Measurements from ENCODE around the gene FERD3L.

FERD3L gene

GRCh38 chr7:19111474-19112273 lies 33.5 kb downstream of the FERD3L start:
- Histone ChIP-seq H3K79me2 (ENCODE audit: low read length) (no peaks in the 10 kb centered on the region), H3K36me3 (replicated peaks; ENCODE audit: insufficient read depth, low read length) (no peaks in the 10 kb centered on the region), H3K9me3 (replicated peaks; ENCODE audit: insufficient read depth, low read length) (no peaks in the 10 kb centered on the region), H3K4me2 (ENCODE audit: low read depth, low read length) (no peak overlapping the region), H2AFZ (ENCODE audit: low read length) (no peak overlapping the region), H4K20me1 (ENCODE audit: insufficient read depth, low read length) (no peaks in the 10 kb centered on the region), H3K9me2 (replicated peaks; ENCODE audit: insufficient read depth, low read length) (no peaks in the 10 kb centered on the region), H3K4me1 (ENCODE audit: low read length) (0 out of 2 replicates have a peak, but pooled peaks cover 7% of the 10 kb centered on the region), H3K27ac (ENCODE audit: low read length) (no peak overlapping the region), H3K9ac (ENCODE audit: low read length) (no peak overlapping the region), H3K4me3 (ENCODE audit: low read length) (no peak overlapping the region), H3F3A (ENCODE audit: insufficient read depth, low read length) (no peaks in the 10 kb centered on the region), H3K27me3 (replicated peaks; ENCODE audit: insufficient read depth, low read length) (no peaks in the 10 kb centered on the region; the same call in 1 of the 2 replicates)
- TF ChIP-seq, protein P1, sequence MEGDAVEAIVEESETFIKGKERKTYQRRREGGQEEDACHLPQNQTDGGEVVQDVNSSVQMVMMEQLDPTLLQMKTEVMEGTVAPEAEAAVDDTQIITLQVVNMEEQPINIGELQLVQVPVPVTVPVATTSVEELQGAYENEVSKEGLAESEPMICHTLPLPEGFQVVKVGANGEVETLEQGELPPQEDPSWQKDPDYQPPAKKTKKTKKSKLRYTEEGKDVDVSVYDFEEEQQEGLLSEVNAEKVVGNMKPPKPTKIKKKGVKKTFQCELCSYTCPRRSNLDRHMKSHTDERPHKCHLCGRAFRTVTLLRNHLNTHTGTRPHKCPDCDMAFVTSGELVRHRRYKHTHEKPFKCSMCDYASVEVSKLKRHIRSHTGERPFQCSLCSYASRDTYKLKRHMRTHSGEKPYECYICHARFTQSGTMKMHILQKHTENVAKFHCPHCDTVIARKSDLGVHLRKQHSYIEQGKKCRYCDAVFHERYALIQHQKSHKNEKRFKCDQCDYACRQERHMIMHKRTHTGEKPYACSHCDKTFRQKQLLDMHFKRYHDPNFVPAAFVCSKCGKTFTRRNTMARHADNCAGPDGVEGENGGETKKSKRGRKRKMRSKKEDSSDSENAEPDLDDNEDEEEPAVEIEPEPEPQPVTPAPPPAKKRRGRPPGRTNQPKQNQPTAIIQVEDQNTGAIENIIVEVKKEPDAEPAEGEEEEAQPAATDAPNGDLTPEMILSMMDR (IDR thresholded peaks at IDR 0.05; ENCODE audit: low read length) = no peak
- no peak for TF ChIP-seq EZH2 (optimal IDR thresholded peaks at IDR 0.05; ENCODE audit: low read depth, low read length)
- no peak for TF ChIP-seq EZH2phosphoT487 (IDR thresholded peaks at IDR 0.05; ENCODE audit: low read length)
- DNase-seq = no peak

DNA sequence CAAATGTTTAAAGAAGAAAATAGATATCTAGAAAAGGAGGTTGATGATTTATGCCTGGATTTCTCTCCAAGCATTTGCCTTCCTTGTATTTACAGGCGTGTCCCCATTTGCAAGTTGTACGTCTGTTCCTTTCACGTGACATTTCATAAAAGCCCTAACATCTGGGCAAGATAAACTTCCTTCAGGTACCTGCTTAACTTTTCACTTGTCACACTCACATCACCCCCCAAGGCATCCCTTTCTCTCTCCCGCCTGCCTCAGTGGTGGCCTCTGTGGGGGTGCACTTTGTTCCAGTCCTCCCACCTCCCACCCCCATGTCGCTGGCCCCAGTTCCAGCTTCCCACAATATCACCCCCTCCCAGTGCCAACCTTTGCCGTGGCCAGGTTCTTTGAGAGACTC lies 34.4 kb downstream of the FERD3L start:
- Histone ChIP-seq H3K9me3 (replicated peaks; ENCODE audit: insufficient read depth, low read length) (no peaks in the 10 kb centered on the region), H3K79me2 (ENCODE audit: low read length) (no peaks in the 10 kb centered on the region), H3K27ac (ENCODE audit: low read length) (no peak overlapping the region), H3K9me2 (replicated peaks; ENCODE audit: insufficient read depth, low read length) (no peaks in the 10 kb centered on the region), H3K4me3 (ENCODE audit: low read length) (no peak overlapping the region), H3K9ac (ENCODE audit: low read length) (no peak overlapping the region), H3K27me3 (replicated peaks; ENCODE audit: insufficient read depth, low read length) (no peaks in the 10 kb centered on the region; the same call in 1 of the 2 replicates), H3F3A (ENCODE audit: insufficient read depth, low read length) (no peaks in the 10 kb centered on the region), H3K4me1 (ENCODE audit: low read length) (0 out of 2 replicates have a peak, but pooled peaks cover 6% of the 10 kb centered on the region), H3K36me3 (replicated peaks; ENCODE audit: insufficient read depth, low read length) (no peaks in the 10 kb centered on the region), H3K4me2 (ENCODE audit: low read depth, low read length) (no peak overlapping the region), H2AFZ (ENCODE audit: low read length) (no peak overlapping the region), H4K20me1 (ENCODE audit: insufficient read depth, low read length) (no peaks in the 10 kb centered on the region)
- DNase-seq = no peak
- TF ChIP-seq EZH2phosphoT487 (IDR thresholded peaks at IDR 0.05; ENCODE audit: low read length) (no peak), EZH2 (optimal IDR thresholded peaks at IDR 0.05; ENCODE audit: low read depth, low read length) (no peak)
- TF ChIP-seq, protein P1 (IDR thresholded peaks at IDR 0.05; ENCODE audit: low read length) = no peak

- Histone ChIP-seq H3K9me3 (replicated peaks; ENCODE audit: insufficient read depth, low read length) (no peaks in the 10 kb centered on the region), H3K27me3 (replicated peaks; ENCODE audit: insufficient read depth, low read length) (no peaks in the 10 kb centered on the region; the same call in 1 of the 2 replicates), H3K4me3 (ENCODE audit: low read length) (no peak overlapping the region), H3K27ac (ENCODE audit: low read length) (no peak overlapping the region), H3F3A (ENCODE audit: insufficient read depth, low read length) (no peaks in the 10 kb centered on the region), H3K36me3 (replicated peaks; ENCODE audit: insufficient read depth, low read length) (no peaks in the 10 kb centered on the region), H2AFZ (ENCODE audit: low read length) (no peak overlapping the region), H3K79me2 (ENCODE audit: low read length) (no peaks in the 10 kb centered on the region), H3K4me1 (ENCODE audit: low read length) (0 out of 2 replicates have a peak, but pooled peaks cover 3% of the 10 kb centered on the region), H3K9me2 (replicated peaks; ENCODE audit: insufficient read depth, low read length) (no peaks in the 10 kb centered on the region), H3K4me2 (ENCODE audit: low read depth, low read length) (no peak overlapping the region), H3K9ac (ENCODE audit: low read length) (no peak overlapping the region), H4K20me1 (ENCODE audit: insufficient read depth, low read length) (no peaks in the 10 kb centered on the region)
- TF ChIP-seq EZH2 (optimal IDR thresholded peaks at IDR 0.05; ENCODE audit: low read depth, low read length) (no peak), EZH2phosphoT487 (IDR thresholded peaks at IDR 0.05; ENCODE audit: low read length) (no peak)
- TF ChIP-seq, protein P1 (IDR thresholded peaks at IDR 0.05; ENCODE audit: low read length) = no peak
- DNase-seq = no peak
Observed at GRCh38 chr7:19110026-19110730, 35.0 kb downstream of the FERD3L start.
